PC-3 (cell line): ENCODE measurements around the gene CDK14.

Source experiments
- CTCF ChIP-seq: fragments of 300-600 bp; sonication (generic); conservative IDR thresholded peaks from 2 replicates; pipeline ENCODE4 v1.5.1; 2017; ENCODE audit warnings: antibody characterized with exemption, low read depth, mild to moderate bottlenecking, low read length
- EZH2 ChIP-seq: fragments of 300-600 bp; sonication (generic); IDR thresholded peaks from one replicate; pipeline ENCODE4 v1.6.1; 2017; ENCODE audit warnings: antibody characterized with exemption, mild to moderate bottlenecking, low read length; ENCODE audit not compliant: unreplicated experiment
- EZH2phosphoT487 ChIP-seq: fragments of 300-600 bp; sonication (generic); IDR thresholded peaks from 2 replicates; pipeline ENCODE4 v1.6.1; 2018; ENCODE audit warnings: mild to moderate bottlenecking, antibody characterized with exemption, low read length, borderline replicate concordance

GRCh38 chr7:90686146-90686545, 90.0 kb downstream of the CDK14 start:
- TF ChIP-seq EZH2phosphoT487 (no peak), CTCF (no peak), EZH2 (no peak)
